HL-60 (cell line): ENCODE results near the gene POM121C.
"Not testable (repeated sequence)": the region's sequence is repeated elsewhere in the genome, so short reads cannot be mapped to it uniquely, and the experiment has no call there.

Source experiments
- CTCF ChIP-seq: IDR thresholded peaks from one replicate; pipeline ENCODE4 v1.5.1; 2011; ENCODE audit warnings: low read length, control low read depth, inconsistent platforms; ENCODE audit not compliant: insufficient read depth
- POLR2AphosphoS5 ChIP-seq: IDR thresholded peaks from 2 replicates; pipeline ENCODE4 v1.6.1; 2012; ENCODE audit warnings: low read depth

- not testable (repeated sequence) for TF ChIP-seq CTCF, POLR2AphosphoS5
These were observed 70.2 kb downstream of the POM121C start for GRCh38 chr7:75415829-75416373.
